HepG2 (cell line): ENCODE results near the gene FOSB. TPM values are rescaled to one million over a fixed set of nuclear protein-coding genes. Genes with fewer than 3 reads are reported as not detected.
A peak's percentile ranks its signal among the peaks of the same experiment; 100 is the strongest.

Experiments used
- ADNP ChIP-seq: sonication (generic); formaldehyde crosslinking; IDR thresholded peaks from 2 replicates; pipeline ENCODE4 v1.4.0; 2020; ENCODE audit warnings: missing genetic modification reagents
- EZH2 ChIP-seq: conservative IDR thresholded peaks from 2 replicates; pipeline ENCODE4 v1.6.1; 2012; ENCODE audit warnings: mild to moderate bottlenecking, low read depth, low read length, moderate library complexity
- FIP1L1 ChIP-seq: fragments of 200-400 bp; formaldehyde crosslinking; IDR thresholded peaks from 2 replicates; pipeline ENCODE4 v1.6.1; 2018; ENCODE audit warnings: low read depth, mild to moderate bottlenecking, low read length, moderate library complexity, borderline replicate concordance; ENCODE audit not compliant: insufficient read depth
- POGZ ChIP-seq: sonication (generic); formaldehyde crosslinking; IDR thresholded peaks from 2 replicates; pipeline ENCODE4 v1.4.0; 2020; ENCODE audit warnings: mild to moderate bottlenecking, missing genetic modification reagents
- PPARG ChIP-seq: conservative IDR thresholded peaks from 2 replicates; pipeline ENCODE4 v1.6.1; 2016; ENCODE audit warnings: missing biosample characterization, missing genetic modification reagents
- SNAPC2 ChIP-seq: sonication (generic); formaldehyde crosslinking; IDR thresholded peaks from 2 replicates; pipeline ENCODE4 v1.8.1; 2022; ENCODE audit warnings: mild to moderate bottlenecking, missing genetic modification reagents
- ZBTB8A ChIP-seq: sonication (generic); formaldehyde crosslinking; IDR thresholded peaks from 2 replicates; pipeline ENCODE4 v1.4.0; 2020; ENCODE audit warnings: mild to moderate bottlenecking, low read depth, missing genetic modification reagents, borderline replicate concordance
- ZNF225 ChIP-seq: sonication (generic); formaldehyde crosslinking; IDR thresholded peaks from 2 replicates; pipeline ENCODE4 v1.4.0; 2020; ENCODE audit warnings: mild to moderate bottlenecking, missing genetic modification reagents
- ZNF75D ChIP-seq: sonication (generic); formaldehyde crosslinking; IDR thresholded peaks from 2 replicates; pipeline ENCODE4 v1.8.1; 2023; ENCODE audit warnings: missing genetic modification reagents, mild to moderate bottlenecking, borderline replicate concordance
- polyA plus RNA-seq, 8 experiments: library from polyadenylated mRNA; depleted of rRNA in 3 of 8; stranded (reverse) in 7 of 8; unstranded in 1 of 8; fragments of >200 nt; fragmentation: Illumina TruSeq in 4 of 8; extraction: Trizol in 4 of 8; gene quantifications; 2 replicates each; pipeline versions ENCODE4 v1.2.1 to v1.2.3, GENCODE V29; 2011 to 2016; ENCODE audit warnings: low read depth in 4 of 8, missing spikeins in 1 of 8, mixed read lengths in 1 of 8; ENCODE audit not compliant: insufficient read depth in 1 of 8
- total RNA-seq, 5 experiments: library from RNA; depleted of rRNA; stranded (reverse); fragments of >200 nt; fragmentation: Illumina TruSeq; extraction: Trizol; gene quantifications; 2 replicates each; pipeline ENCODE4 v1.2.3, GENCODE V29; 2016; ENCODE audit warnings: low read depth in 1 of 5
- TF ChIP-seq, protein P1 (sequence below): sonication (generic); formaldehyde crosslinking; IDR thresholded peaks from 2 replicates; pipeline ENCODE4 v1.4.0; 2020; ENCODE audit warnings: missing genetic modification reagents
- TF ChIP-seq, protein P2 (sequence below): sonication (generic); formaldehyde crosslinking; IDR thresholded peaks from 2 replicates; pipeline ENCODE4 v1.4.0; 2020; ENCODE audit warnings: missing genetic modification reagents
- TF ChIP-seq, protein P3 (sequence below): sonication (generic); formaldehyde crosslinking; IDR thresholded peaks from 2 replicates; pipeline ENCODE4 v1.4.0; 2020; ENCODE audit warnings: mild to moderate bottlenecking, missing genetic modification reagents, borderline replicate concordance

The FOSB gene
- total and polyA plus RNA-seq, 2 of the 13 experiments (the other 11 are each of a cell fraction or from before 2014, with no cell fraction given), result 2.8 to 6.0 TPM

DNA sequence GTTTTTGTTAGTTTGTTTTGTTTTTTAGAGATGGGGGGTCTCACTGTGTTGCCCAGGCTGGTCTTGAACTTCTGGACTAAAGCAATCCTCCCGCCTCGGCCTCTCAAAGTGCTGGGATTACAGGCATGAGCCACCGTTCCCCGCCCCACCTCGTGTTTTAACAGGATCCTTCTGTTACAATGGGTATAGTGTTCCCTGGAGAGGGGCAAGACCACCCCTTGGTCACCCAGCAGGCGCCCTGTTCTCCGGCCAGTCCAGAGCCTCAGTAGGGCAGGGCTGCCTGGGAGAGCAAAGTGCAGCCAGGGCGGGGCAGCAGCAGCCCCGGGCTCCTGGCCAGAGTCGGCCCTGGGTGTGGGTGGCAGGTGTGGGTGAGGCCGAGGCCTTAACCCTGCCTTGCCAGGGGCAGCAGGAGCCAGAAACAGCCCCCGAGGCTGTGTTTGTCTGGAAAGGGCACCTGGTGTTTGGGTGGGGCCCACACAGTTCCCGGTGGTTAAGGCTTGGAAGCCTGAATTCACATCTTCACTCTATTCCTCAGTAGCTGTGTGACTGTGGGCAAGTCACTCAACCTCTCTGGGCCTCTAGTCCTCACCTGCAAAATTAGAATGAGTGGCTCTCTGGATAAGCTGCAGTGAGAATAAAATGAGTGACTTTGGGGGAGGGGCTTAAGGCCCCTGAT, 46.7 kb downstream of the FOSB start (continued):
- TF ChIP-seq EZH2 (no peak), PPARG (CRISPR knock-in tag) (peak; percentile 62; the same call in 1 of the 2 replicates), ADNP (CRISPR knock-in tag) (peak; percentile 92; the same call in 1 of the 2 replicates), ZNF75D (CRISPR knock-in tag) (no peak), ZNF225 (CRISPR knock-in tag) (no peak), POGZ (CRISPR knock-in tag) (peak; percentile 39; the same call in 1 of the 2 replicates), ZBTB8A (no peak), FIP1L1 (0 out of 2 replicates have a peak, but pooled peaks have one; percentile 68), SNAPC2 (no peak)
- TF ChIP-seq, protein P1, sequence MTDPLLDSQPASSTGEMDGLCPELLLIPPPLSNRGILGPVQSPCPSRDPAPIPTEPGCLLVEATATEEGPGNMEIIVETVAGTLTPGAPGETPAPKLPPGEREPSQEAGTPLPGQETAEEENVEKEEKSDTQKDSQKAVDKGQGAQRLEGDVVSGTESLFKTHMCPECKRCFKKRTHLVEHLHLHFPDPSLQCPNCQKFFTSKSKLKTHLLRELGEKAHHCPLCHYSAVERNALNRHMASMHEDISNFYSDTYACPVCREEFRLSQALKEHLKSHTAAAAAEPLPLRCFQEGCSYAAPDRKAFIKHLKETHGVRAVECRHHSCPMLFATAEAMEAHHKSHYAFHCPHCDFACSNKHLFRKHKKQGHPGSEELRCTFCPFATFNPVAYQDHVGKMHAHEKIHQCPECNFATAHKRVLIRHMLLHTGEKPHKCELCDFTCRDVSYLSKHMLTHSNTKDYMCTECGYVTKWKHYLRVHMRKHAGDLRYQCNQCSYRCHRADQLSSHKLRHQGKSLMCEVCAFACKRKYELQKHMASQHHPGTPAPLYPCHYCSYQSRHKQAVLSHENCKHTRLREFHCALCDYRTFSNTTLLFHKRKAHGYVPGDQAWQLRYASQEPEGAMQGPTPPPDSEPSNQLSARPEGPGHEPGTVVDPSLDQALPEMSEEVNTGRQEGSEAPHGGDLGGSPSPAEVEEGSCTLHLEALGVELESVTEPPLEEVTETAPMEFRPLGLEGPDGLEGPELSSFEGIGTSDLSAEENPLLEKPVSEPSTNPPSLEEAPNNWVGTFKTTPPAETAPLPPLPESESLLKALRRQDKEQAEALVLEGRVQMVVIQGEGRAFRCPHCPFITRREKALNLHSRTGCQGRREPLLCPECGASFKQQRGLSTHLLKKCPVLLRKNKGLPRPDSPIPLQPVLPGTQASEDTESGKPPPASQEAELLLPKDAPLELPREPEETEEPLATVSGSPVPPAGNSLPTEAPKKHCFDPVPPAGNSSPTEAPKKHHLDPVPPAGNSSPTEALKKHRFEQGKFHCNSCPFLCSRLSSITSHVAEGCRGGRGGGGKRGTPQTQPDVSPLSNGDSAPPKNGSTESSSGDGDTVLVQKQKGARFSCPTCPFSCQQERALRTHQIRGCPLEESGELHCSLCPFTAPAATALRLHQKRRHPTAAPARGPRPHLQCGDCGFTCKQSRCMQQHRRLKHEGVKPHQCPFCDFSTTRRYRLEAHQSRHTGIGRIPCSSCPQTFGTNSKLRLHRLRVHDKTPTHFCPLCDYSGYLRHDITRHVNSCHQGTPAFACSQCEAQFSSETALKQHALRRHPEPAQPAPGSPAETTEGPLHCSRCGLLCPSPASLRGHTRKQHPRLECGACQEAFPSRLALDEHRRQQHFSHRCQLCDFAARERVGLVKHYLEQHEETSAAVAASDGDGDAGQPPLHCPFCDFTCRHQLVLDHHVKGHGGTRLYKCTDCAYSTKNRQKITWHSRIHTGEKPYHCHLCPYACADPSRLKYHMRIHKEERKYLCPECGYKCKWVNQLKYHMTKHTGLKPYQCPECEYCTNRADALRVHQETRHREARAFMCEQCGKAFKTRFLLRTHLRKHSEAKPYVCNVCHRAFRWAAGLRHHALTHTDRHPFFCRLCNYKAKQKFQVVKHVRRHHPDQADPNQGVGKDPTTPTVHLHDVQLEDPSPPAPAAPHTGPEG (CRISPR knock-in tag), result peak; percentile 38; the same call in 1 of the 2 replicates
- TF ChIP-seq, protein P2, sequence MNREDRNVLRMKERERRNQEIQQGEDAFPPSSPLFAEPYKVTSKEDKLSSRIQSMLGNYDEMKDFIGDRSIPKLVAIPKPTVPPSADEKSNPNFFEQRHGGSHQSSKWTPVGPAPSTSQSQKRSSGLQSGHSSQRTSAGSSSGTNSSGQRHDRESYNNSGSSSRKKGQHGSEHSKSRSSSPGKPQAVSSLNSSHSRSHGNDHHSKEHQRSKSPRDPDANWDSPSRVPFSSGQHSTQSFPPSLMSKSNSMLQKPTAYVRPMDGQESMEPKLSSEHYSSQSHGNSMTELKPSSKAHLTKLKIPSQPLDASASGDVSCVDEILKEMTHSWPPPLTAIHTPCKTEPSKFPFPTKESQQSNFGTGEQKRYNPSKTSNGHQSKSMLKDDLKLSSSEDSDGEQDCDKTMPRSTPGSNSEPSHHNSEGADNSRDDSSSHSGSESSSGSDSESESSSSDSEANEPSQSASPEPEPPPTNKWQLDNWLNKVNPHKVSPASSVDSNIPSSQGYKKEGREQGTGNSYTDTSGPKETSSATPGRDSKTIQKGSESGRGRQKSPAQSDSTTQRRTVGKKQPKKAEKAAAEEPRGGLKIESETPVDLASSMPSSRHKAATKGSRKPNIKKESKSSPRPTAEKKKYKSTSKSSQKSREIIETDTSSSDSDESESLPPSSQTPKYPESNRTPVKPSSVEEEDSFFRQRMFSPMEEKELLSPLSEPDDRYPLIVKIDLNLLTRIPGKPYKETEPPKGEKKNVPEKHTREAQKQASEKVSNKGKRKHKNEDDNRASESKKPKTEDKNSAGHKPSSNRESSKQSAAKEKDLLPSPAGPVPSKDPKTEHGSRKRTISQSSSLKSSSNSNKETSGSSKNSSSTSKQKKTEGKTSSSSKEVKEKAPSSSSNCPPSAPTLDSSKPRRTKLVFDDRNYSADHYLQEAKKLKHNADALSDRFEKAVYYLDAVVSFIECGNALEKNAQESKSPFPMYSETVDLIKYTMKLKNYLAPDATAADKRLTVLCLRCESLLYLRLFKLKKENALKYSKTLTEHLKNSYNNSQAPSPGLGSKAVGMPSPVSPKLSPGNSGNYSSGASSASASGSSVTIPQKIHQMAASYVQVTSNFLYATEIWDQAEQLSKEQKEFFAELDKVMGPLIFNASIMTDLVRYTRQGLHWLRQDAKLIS (CRISPR knock-in tag), result no peak
- TF ChIP-seq, protein P3, sequence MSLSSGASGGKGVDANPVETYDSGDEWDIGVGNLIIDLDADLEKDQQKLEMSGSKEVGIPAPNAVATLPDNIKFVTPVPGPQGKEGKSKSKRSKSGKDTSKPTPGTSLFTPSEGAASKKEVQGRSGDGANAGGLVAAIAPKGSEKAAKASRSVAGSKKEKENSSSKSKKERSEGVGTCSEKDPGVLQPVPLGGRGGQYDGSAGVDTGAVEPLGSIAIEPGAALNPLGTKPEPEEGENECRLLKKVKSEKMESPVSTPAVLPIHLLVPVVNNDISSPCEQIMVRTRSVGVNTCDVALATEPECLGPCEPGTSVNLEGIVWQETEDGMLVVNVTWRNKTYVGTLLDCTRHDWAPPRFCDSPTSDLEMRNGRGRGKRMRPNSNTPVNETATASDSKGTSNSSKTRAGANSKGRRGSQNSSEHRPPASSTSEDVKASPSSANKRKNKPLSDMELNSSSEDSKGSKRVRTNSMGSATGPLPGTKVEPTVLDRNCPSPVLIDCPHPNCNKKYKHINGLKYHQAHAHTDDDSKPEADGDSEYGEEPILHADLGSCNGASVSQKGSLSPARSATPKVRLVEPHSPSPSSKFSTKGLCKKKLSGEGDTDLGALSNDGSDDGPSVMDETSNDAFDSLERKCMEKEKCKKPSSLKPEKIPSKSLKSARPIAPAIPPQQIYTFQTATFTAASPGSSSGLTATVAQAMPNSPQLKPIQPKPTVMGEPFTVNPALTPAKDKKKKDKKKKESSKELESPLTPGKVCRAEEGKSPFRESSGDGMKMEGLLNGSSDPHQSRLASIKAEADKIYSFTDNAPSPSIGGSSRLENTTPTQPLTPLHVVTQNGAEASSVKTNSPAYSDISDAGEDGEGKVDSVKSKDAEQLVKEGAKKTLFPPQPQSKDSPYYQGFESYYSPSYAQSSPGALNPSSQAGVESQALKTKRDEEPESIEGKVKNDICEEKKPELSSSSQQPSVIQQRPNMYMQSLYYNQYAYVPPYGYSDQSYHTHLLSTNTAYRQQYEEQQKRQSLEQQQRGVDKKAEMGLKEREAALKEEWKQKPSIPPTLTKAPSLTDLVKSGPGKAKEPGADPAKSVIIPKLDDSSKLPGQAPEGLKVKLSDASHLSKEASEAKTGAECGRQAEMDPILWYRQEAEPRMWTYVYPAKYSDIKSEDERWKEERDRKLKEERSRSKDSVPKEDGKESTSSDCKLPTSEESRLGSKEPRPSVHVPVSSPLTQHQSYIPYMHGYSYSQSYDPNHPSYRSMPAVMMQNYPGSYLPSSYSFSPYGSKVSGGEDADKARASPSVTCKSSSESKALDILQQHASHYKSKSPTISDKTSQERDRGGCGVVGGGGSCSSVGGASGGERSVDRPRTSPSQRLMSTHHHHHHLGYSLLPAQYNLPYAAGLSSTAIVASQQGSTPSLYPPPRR (CRISPR knock-in tag), result no peak
